HCT116 (cell line): ENCODE data around the gene NELL1. TPM values are rescaled to one million over a fixed set of nuclear protein-coding genes. Genes with fewer than 3 reads are reported as not detected.

ENCODE experiments used
- ATAC-seq: fragments of 200-7000 bp; cut with Tn5 transposase; 2 replicates; pipeline ENCODE4 v1.9.1; 2020; ENCODE audit warnings: mild to moderate bottlenecking, moderate library complexity
- BruUV-seq: library from RNA; stranded (reverse); fragments of 400-500 nt; replicated peaks from 2 replicates; lab custom pipeline; 2021; lab: Mats Ljungman, UMichigan
- CTCF ChIA-PET: fragments of 300-600 bp; sonication (Branson Sonifier 250); formaldehyde crosslinking; loops from one replicate; lab custom pipeline; 2021; ENCODE audit warnings: antibody characterized with exemption; lab: Charles Lee
- POLR2A ChIA-PET: fragments of 300-600, 350-600 bp; sonication (Branson Sonifier 250); formaldehyde crosslinking; loops from one replicate; lab custom pipeline; 2021; ENCODE audit warnings: antibody characterized with exemption; lab: Charles Lee
- RAD21 ChIA-PET, 2 experiments: fragments of 300-600 bp; sonication (Branson Sonifier 250); formaldehyde crosslinking; loops; one replicate each; lab custom pipeline; 2023; ENCODE audit warnings: low total read pairs in 2 of 2; ENCODE audit not compliant: uncharacterized antibody in 2 of 2, unreplicated experiment in 2 of 2, low non-redundant PET in 1 of 2; lab: Charles Lee
- DNase-seq: peaks from one replicate; pipeline ENCODE4 v3.0.0-alpha.2; 2010; ENCODE audit warnings: low read depth, low spot score
- H2AFZ ChIP-seq: fragments of 200-600 bp; shearing (Covaris generic), sonication (generic); 2 replicates; pipeline ENCODE4 v1.6.1; 2017; ENCODE audit warnings: low read depth, mixed run types, mixed read lengths, antibody characterized with exemption, low read length; ENCODE audit not compliant: poor library complexity, severe bottlenecking
- H3K27ac ChIP-seq: 2 replicates; pipeline ENCODE4 v1.5.1; 2012; ENCODE audit warnings: low read depth, low read length
- H3K27me3 ChIP-seq: fragments of 200-600 bp; sonication (generic); 2 replicates; pipeline ENCODE4 v1.6.1; 2016; ENCODE audit warnings: mixed run types, low read length, mixed read lengths; ENCODE audit not compliant: insufficient read depth
- H3K36me3 ChIP-seq, 2 experiments: fragments of 200-500 bp in 1 of 2; fragments of 200-600 bp in 1 of 2; sonication (Bioruptor generic) in 1 of 2; sonication (generic) in 1 of 2; 2 replicates each; pipeline versions ENCODE4 v1.5.1 to v1.6.1; 2014 to 2016; ENCODE audit warnings: low read length in 2 of 2, inconsistent platforms in 1 of 2, mixed read lengths in 1 of 2, mixed run types in 1 of 2; ENCODE audit not compliant: insufficient read depth in 2 of 2, control insufficient read depth in 1 of 2
- H3K4me1 ChIP-seq, 2 experiments: fragments of 200-600 bp in 1 of 2; sonication (generic) in 1 of 2; 2 replicates each; pipeline versions ENCODE4 v1.5.1 to v1.6.1; 2012 to 2017; ENCODE audit warnings: low read length in 2 of 2, inconsistent platforms in 1 of 2, mild to moderate bottlenecking in 1 of 2, mixed read lengths in 1 of 2, mixed run types in 1 of 2, moderate library complexity in 1 of 2; ENCODE audit not compliant: insufficient read depth in 2 of 2, control insufficient read depth in 1 of 2
- H3K4me2 ChIP-seq: fragments of 200-600 bp; sonication (generic); 2 replicates; pipeline ENCODE4 v1.6.1; 2017; ENCODE audit warnings: mixed run types, low read length, mixed read lengths
- H3K4me3 ChIP-seq, 2 experiments: fragments of 200-600 bp in 1 of 2; sonication (generic) in 1 of 2; replicated peaks in 1 of 2; 2 replicates each; pipeline ENCODE4 v1.5.1; 2011 to 2016; ENCODE audit warnings: low read length in 2 of 2, control low read depth in 1 of 2, low read depth in 1 of 2, mild to moderate bottlenecking in 1 of 2, mixed read lengths in 1 of 2, mixed run types in 1 of 2
- H3K79me2 ChIP-seq: fragments of 200-600 bp; sonication (generic); 2 replicates; pipeline ENCODE4 v1.6.1; 2017; ENCODE audit warnings: mild to moderate bottlenecking, mixed run types, low read length, moderate library complexity, mixed read lengths; ENCODE audit not compliant: insufficient read depth
- H3K9ac ChIP-seq: fragments of 200-600 bp; sonication (generic); 2 replicates; pipeline ENCODE4 v1.6.1; 2016; ENCODE audit warnings: low read length, mixed read lengths
- H3K9me2 ChIP-seq: fragments of 200-600 bp; sonication (generic), shearing (Covaris generic); 2 replicates; pipeline ENCODE4 v1.6.1; 2017; ENCODE audit warnings: mixed run types, mild to moderate bottlenecking, moderate library complexity; ENCODE audit not compliant: insufficient read depth
- H3K9me3 ChIP-seq, 2 experiments: fragments of 200-500 bp in 1 of 2; fragments of 200-600 bp in 1 of 2; sonication (Bioruptor generic) in 1 of 2; sonication (generic) in 1 of 2; 2 replicates each; pipeline ENCODE4 v1.6.1; 2014 to 2017; ENCODE audit warnings: low read length in 2 of 2, mixed read lengths in 2 of 2, inconsistent platforms in 1 of 2, low read depth in 1 of 2, mild to moderate bottlenecking in 1 of 2, mixed run types in 1 of 2, moderate library complexity in 1 of 2; ENCODE audit not compliant: control insufficient read depth in 1 of 2, insufficient read depth in 1 of 2
- H4K20me1 ChIP-seq: fragments of 200-600 bp; sonication (generic), shearing (Covaris generic); 2 replicates; pipeline ENCODE4 v1.6.1; 2017; ENCODE audit warnings: mixed run types, mild to moderate bottlenecking, moderate library complexity; ENCODE audit not compliant: insufficient read depth
- ATF3 ChIP-seq: IDR thresholded peaks from 2 replicates; pipeline ENCODE4 v1.6.1; 2012
- CEBPB ChIP-seq: IDR thresholded peaks from 2 replicates; pipeline ENCODE4 v1.6.1; 2012; ENCODE audit warnings: low read depth
- EGR1 ChIP-seq: IDR thresholded peaks from 2 replicates; pipeline ENCODE4 v1.6.1; 2012; ENCODE audit warnings: low read depth
- EZH2 ChIP-seq: fragments of 200-600 bp; sonication (generic); IDR thresholded peaks from 2 replicates; pipeline ENCODE4 v1.6.1; 2017; ENCODE audit warnings: antibody characterized with exemption, mixed run types
- EZH2phosphoT487 ChIP-seq: fragments of 200-600 bp; IDR thresholded peaks from 2 replicates; pipeline ENCODE4 v1.6.1; 2018; ENCODE audit warnings: antibody characterized with exemption, borderline replicate concordance
- POLR2AphosphoS5 ChIP-seq: IDR thresholded peaks from 2 replicates; pipeline ENCODE4 v1.6.1; 2011; ENCODE audit warnings: mild to moderate bottlenecking, low read depth, low read length, moderate library complexity
- REST ChIP-seq: IDR thresholded peaks from 2 replicates; pipeline ENCODE4 v1.6.1; 2012; ENCODE audit warnings: low read depth
- SP1 ChIP-seq: IDR thresholded peaks from 2 replicates; pipeline ENCODE4 v1.6.1; 2012; ENCODE audit warnings: low read depth
- SRF ChIP-seq: IDR thresholded peaks from 2 replicates; pipeline ENCODE4 v1.6.1; 2012; ENCODE audit warnings: low read depth
- YY1 ChIP-seq: IDR thresholded peaks from 2 replicates; pipeline ENCODE4 v1.6.1; 2011; ENCODE audit warnings: low read length, low read depth, moderate library complexity, mild to moderate bottlenecking; ENCODE audit not compliant: insufficient replicate concordance; ENCODE audit errors: extremely low read depth
- ZNF274 ChIP-seq: fragments of 200-500 bp; sonication (Bioruptor generic); IDR thresholded peaks from 2 replicates; pipeline ENCODE4 v1.6.1; 2014; ENCODE audit warnings: mild to moderate bottlenecking, low read depth, low read length, inconsistent platforms
- intact Hi-C: fragments of 100-400 bp; cut with micrococcal nuclease; formaldehyde crosslinking; loops from 2 replicates; pipeline ENCODE4 v1.10.0; 2022
- total RNA-seq: library from RNA; stranded (reverse); gene quantifications from one replicate; pipeline ENCODE4 v1.2.1, GENCODE V29; 2021; ENCODE audit not compliant: unreplicated experiment

The NELL1 gene
- total RNA-seq, 1 experiment from 2014 or later = not detected

- TF ChIP-seq ZNF274 = no peak
- TF ChIP-seq YY1 = no peak
- TF ChIP-seq EZH2 = no peak
- TF ChIP-seq EZH2phosphoT487 = no peak
- TF ChIP-seq EGR1 = no peak
Measured at GRCh38 chr11:20658135-20658534, 11.3 kb upstream of the NELL1 start (continued).

GRCh38 chr11:20661445-20661844, 7.9 kb upstream of the NELL1 start:
- intact Hi-C loops = no loop called here

GRCh38 chr11:20661850-20662249, 7.5 kb upstream of the NELL1 start:
- Histone ChIP-seq H3K9ac (no peak overlapping the region), H2AFZ (no peak overlapping the region), H3K36me3 (no peaks in the 10 kb centered on the region), H3K27ac (no peak overlapping the region), H3K4me3 (no peak overlapping the region), H3K9me2 (no peaks in the 10 kb centered on the region), H3K4me1 (no peaks in the 10 kb centered on the region), H4K20me1 (no peaks in the 10 kb centered on the region), H3K27me3 (0 out of 2 replicates have a peak, but pooled peaks cover 2% of the 10 kb centered on the region), H3K4me2 (no peak overlapping the region), H3K79me2 (no peaks in the 10 kb centered on the region), H3K9me3 (no peaks in the 10 kb centered on the region)
- intact Hi-C loops = no loop called here
- no peak for TF ChIP-seq REST
- ChIA-PET CTCF (no interaction called here), POLR2A (no interaction called here), RAD21 (no interaction called here)
- no TSS peak for BruUV-seq
- ATAC-seq (no peak), DNase-seq (no peak)

More at GRCh38 chr11:20661445-20661844, 7.9 kb upstream of the NELL1 start:
- Histone ChIP-seq H3K9me2 (no peaks in the 10 kb centered on the region), H3K27ac (no peak overlapping the region), H3K27me3 (peaks cover 6% of the 10 kb centered on the region; the same call in 1 of the 2 replicates), H3K4me1 (no peaks in the 10 kb centered on the region), H3K9me3 (no peaks in the 10 kb centered on the region), H3K4me3 (no peak overlapping the region), H3K79me2 (no peaks in the 10 kb centered on the region), H3K9ac (no peak overlapping the region), H2AFZ (no peak overlapping the region), H3K4me2 (no peak overlapping the region), H4K20me1 (no peaks in the 10 kb centered on the region), H3K36me3 (no peaks in the 10 kb centered on the region)
- POLR2A ChIA-PET = no interaction called here
- CTCF ChIA-PET = no interaction called here
- DNase-seq (no peak), ATAC-seq (no peak)
- TF ChIP-seq CEBPB = no peak
- TF ChIP-seq SRF = no peak
- TF ChIP-seq ATF3 = no peak
- TF ChIP-seq EZH2 = no peak
- TF ChIP-seq EZH2phosphoT487 = no peak
- no peak for TF ChIP-seq SP1
- no peak for TF ChIP-seq EGR1
- no peak for TF ChIP-seq POLR2AphosphoS5
- RAD21 ChIA-PET = no interaction called here
- no TSS peak for BruUV-seq
